WTC11 (cell line): ENCODE results near the gene AARS1. TPM values are rescaled to one million over a fixed set of nuclear protein-coding genes. Genes with fewer than 3 reads are reported as not detected.

ENCODE experiments used
- ARID4B ChIP-seq: sonication (generic); formaldehyde crosslinking; IDR thresholded peaks from 2 replicates; pipeline ENCODE4 v1.8.0; 2023; ENCODE audit warnings: missing genetic modification reagents, mild to moderate bottlenecking, borderline replicate concordance
- ATF1 ChIP-seq: sonication (generic); formaldehyde crosslinking; IDR thresholded peaks from 2 replicates; pipeline ENCODE4 v1.8.1; 2023; ENCODE audit warnings: mild to moderate bottlenecking, moderate library complexity, missing genetic modification reagents
- CREB1 ChIP-seq: sonication (generic); formaldehyde crosslinking; IDR thresholded peaks from 2 replicates; pipeline ENCODE4 v1.8.0; 2023; ENCODE audit warnings: mild to moderate bottlenecking, missing genetic modification reagents
- CREM ChIP-seq: sonication (generic); formaldehyde crosslinking; IDR thresholded peaks from 2 replicates; pipeline ENCODE4 v1.8.1; 2022; ENCODE audit warnings: mild to moderate bottlenecking, missing genetic modification reagents, moderate library complexity
- E2F5 ChIP-seq: sonication (generic); formaldehyde crosslinking; IDR thresholded peaks from 2 replicates; pipeline ENCODE4 v1.8.1; 2022; ENCODE audit warnings: mild to moderate bottlenecking, moderate library complexity, missing genetic modification reagents
- ETV6 ChIP-seq: sonication (generic); formaldehyde crosslinking; IDR thresholded peaks from 2 replicates; pipeline ENCODE4 v1.8.1; 2022; ENCODE audit warnings: mild to moderate bottlenecking, missing genetic modification reagents
- FOXK1 ChIP-seq: sonication (generic); formaldehyde crosslinking; IDR thresholded peaks from 2 replicates; pipeline ENCODE4 v1.8.0; 2022; ENCODE audit warnings: mild to moderate bottlenecking, moderate library complexity, missing genetic modification reagents
- FOXP4 ChIP-seq: sonication (generic); formaldehyde crosslinking; IDR thresholded peaks from 2 replicates; pipeline ENCODE4 v1.8.0; 2022; ENCODE audit warnings: mild to moderate bottlenecking, missing genetic modification reagents
- GABPB1 ChIP-seq: sonication (generic); formaldehyde crosslinking; IDR thresholded peaks from 2 replicates; pipeline ENCODE4 v1.8.1; 2023; ENCODE audit warnings: mild to moderate bottlenecking, missing genetic modification reagents
- HMGXB4 ChIP-seq: sonication (generic); formaldehyde crosslinking; IDR thresholded peaks from 2 replicates; pipeline ENCODE4 v1.8.1; 2023; ENCODE audit warnings: mild to moderate bottlenecking, moderate library complexity, missing genetic modification reagents
- KAT7 ChIP-seq: sonication (generic); formaldehyde crosslinking; IDR thresholded peaks from 2 replicates; pipeline ENCODE4 v1.8.1; 2023; ENCODE audit warnings: missing genetic modification reagents, mild to moderate bottlenecking, borderline replicate concordance
- MAX ChIP-seq: sonication (generic); formaldehyde crosslinking; IDR thresholded peaks from 2 replicates; pipeline ENCODE4 v1.8.0; 2022; ENCODE audit warnings: mild to moderate bottlenecking, missing genetic modification reagents
- MLX ChIP-seq: sonication (generic); formaldehyde crosslinking; IDR thresholded peaks from 2 replicates; pipeline ENCODE4 v1.8.1; 2023; ENCODE audit warnings: mild to moderate bottlenecking, missing genetic modification reagents, moderate library complexity
- NFATC4 ChIP-seq: fragments of 250-450 bp; sonication (Bioruptor Pico); IDR thresholded peaks from 2 replicates; pipeline ENCODE4 v1.9.0; 2021; ENCODE audit warnings: mild to moderate bottlenecking
- OVOL2 ChIP-seq: fragments of 250-450 bp; sonication (Bioruptor Pico); IDR thresholded peaks from 2 replicates; pipeline ENCODE4 v1.9.0; 2021; ENCODE audit warnings: mild to moderate bottlenecking, borderline replicate concordance
- TEAD4 ChIP-seq: sonication (generic); formaldehyde crosslinking; IDR thresholded peaks from 2 replicates; pipeline ENCODE4 v1.8.0; 2022; ENCODE audit warnings: mild to moderate bottlenecking, missing genetic modification reagents
- TP53 ChIP-seq: sonication (generic); formaldehyde crosslinking; IDR thresholded peaks from 2 replicates; pipeline ENCODE4 v1.8.1; 2023; ENCODE audit warnings: mild to moderate bottlenecking, missing genetic modification reagents
- USF1 ChIP-seq: sonication (generic); formaldehyde crosslinking; IDR thresholded peaks from 2 replicates; pipeline ENCODE4 v1.8.0; 2022; ENCODE audit warnings: mild to moderate bottlenecking, missing genetic modification reagents
- ZBTB21 ChIP-seq: sonication (generic); formaldehyde crosslinking; IDR thresholded peaks from 2 replicates; pipeline ENCODE4 v1.8.1; 2023; ENCODE audit warnings: mild to moderate bottlenecking, missing genetic modification reagents, borderline replicate concordance
- ZMAT4 ChIP-seq: fragments of 250-450 bp; sonication (Bioruptor Pico); IDR thresholded peaks from 2 replicates; pipeline ENCODE4 v1.9.0; 2021; ENCODE audit warnings: mild to moderate bottlenecking
- ZNF138 ChIP-seq: sonication (generic); formaldehyde crosslinking; conservative IDR thresholded peaks from 2 replicates; pipeline ENCODE4 v1.8.1; 2022; ENCODE audit warnings: mild to moderate bottlenecking, moderate library complexity, missing genetic modification reagents
- ZNF219 ChIP-seq: sonication (generic); formaldehyde crosslinking; IDR thresholded peaks from 2 replicates; pipeline ENCODE4 v1.8.0; 2023; ENCODE audit warnings: missing genetic modification reagents, mild to moderate bottlenecking, borderline replicate concordance
- ZNF263 ChIP-seq: sonication (generic); formaldehyde crosslinking; IDR thresholded peaks from 2 replicates; pipeline ENCODE4 v1.8.1; 2022; ENCODE audit warnings: low read depth, mild to moderate bottlenecking, moderate library complexity, missing genetic modification reagents
- ZNF512 ChIP-seq: sonication (generic); formaldehyde crosslinking; IDR thresholded peaks from 2 replicates; pipeline ENCODE4 v1.8.1; 2022; ENCODE audit warnings: missing genetic modification reagents, borderline replicate concordance
- total RNA-seq: library from RNA; stranded (reverse); gene quantifications from 3 replicates; pipeline ENCODE4 v1.2.3, GENCODE V29; 2021

AARS1 gene
- total RNA-seq, 1 experiment from 2014 or later: 214 TPM

GRCh38 chr16:70298988-70299938, 10.0 kb upstream of the AARS1 start, which contains the start of gene DDX19B (continued):
- TF ChIP-seq HMGXB4 (CRISPR knock-in tag): peak; percentile 71; the same call in 1 of the 2 replicates
- peak; percentile 86 for TF ChIP-seq FOXK1 (CRISPR knock-in tag)
- peak; percentile 83 for TF ChIP-seq FOXP4 (CRISPR knock-in tag)
- TF ChIP-seq ETV6 (CRISPR knock-in tag): peak; percentile 81; the same call in 1 of the 2 replicates
- TF ChIP-seq ZNF138 (CRISPR knock-in tag): no peak
- no peak; the same call in 1 of the 2 replicates for TF ChIP-seq TP53 (CRISPR knock-in tag)
- TF ChIP-seq USF1 (CRISPR knock-in tag): 0 out of 2 replicates have a peak, but pooled peaks have one; percentile 23
- no peak for TF ChIP-seq OVOL2 (CRISPR knock-in tag)
- 0 out of 2 replicates have a peak, but pooled peaks have one; percentile 39 for TF ChIP-seq ZBTB21 (CRISPR knock-in tag)
- 0 out of 2 replicates have a peak, but pooled peaks have one; percentile 22 for TF ChIP-seq CREB1 (CRISPR knock-in tag)
- TF ChIP-seq ZNF512 (CRISPR knock-in tag): no peak
- no peak for TF ChIP-seq MLX
- TF ChIP-seq TEAD4 (CRISPR knock-in tag): no peak
- TF ChIP-seq ATF1 (CRISPR knock-in tag): 0 out of 2 replicates have a peak, but pooled peaks have one; percentile 22
- peak; percentile 69; the same call in 1 of the 2 replicates for TF ChIP-seq ARID4B (CRISPR knock-in tag)
- TF ChIP-seq ZNF219: 0 out of 2 replicates have a peak, but pooled peaks have one; percentile 16
- TF ChIP-seq MAX (CRISPR knock-in tag): peak; percentile 88
- peak; percentile 94 for TF ChIP-seq GABPB1 (CRISPR knock-in tag)
- peak; percentile 92; the same call in 1 of the 2 replicates for TF ChIP-seq KAT7 (CRISPR knock-in tag)
- no peak for TF ChIP-seq ZMAT4 (CRISPR knock-in tag)
- peak; percentile 92 for TF ChIP-seq CREM
- no peak for TF ChIP-seq NFATC4 (CRISPR knock-in tag)
- TF ChIP-seq ZNF263: no peak
- TF ChIP-seq E2F5: no peak
